NCI-H226 (cell line): ENCODE measurements around the gene EGFLAM.

Experiments used
- DNase-seq: peaks from one replicate; pipeline ENCODE4 v3.0.0-alpha.2; 2015

Gene EGFLAM

DNA sequence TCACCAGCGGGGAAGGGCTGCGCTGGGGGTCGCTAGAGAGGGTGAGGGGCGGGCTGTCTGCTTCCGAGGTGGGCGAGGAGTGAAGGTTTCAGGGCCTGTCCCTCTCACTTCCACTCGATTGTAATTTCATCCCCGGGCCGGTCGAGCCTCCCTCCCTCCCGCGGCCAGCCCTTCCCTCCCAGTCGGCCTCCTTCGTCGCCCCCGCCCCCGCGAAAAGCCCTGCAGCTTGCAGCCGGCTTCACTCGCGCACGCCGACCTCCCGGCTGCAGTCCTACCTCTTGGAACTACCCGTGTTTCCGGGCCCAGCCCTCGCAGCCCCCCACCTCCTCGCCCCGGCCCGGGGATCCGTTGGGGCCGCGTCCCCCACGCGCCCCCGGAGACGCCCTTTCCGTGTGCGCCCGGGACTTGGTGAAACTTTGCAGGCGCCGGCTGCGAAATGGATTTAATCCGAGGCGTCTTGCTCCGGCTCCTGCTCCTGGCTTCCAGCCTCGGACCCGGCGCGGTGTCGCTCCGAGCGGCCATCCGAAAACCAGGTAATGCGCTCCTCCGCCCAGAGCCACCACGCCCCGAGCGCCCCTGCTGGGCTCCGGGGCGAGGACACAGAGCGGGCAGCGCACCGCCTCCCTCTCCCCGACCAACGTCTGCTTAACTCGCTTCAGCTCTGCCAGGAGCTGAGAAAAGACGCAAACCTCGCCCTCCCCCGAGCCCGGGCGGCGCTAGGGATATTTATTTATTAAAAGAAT, at the start of gene EGFLAM:
EGFLAM (plus strand) TSS at position 241 of the 743 bp plus-strand sequence; CDS start at position 437, 196 bp downstream.
- no peak for DNase-seq

DNA sequence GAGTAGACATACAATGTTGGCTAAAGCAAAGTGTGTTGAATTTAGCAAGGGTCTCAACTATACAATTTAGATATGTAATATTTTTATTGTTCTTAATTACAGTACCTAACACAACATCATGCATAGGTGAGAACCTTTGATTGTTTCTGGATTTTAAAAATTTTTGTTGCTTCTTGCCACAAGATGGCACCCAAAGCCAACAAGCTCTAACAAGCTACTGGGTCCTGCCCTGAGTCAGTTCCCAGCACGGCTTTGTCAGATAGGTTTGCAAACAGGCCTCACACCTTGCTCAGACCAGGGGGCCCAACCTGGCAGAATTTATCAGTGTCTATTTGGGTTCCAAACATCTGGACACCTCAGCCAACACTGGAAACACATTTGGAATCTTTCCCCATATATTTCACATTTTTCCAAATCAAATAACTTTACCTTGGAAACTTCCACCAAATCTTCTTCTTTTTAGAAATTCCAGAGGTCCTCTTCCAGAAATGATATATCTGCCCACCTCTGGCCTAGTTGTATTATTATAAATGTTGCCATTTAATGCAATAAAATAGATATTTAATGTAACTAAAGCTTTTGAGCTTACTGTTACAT, 49.5 kb upstream of the EGFLAM start:
- DNase-seq = peak; percentile 41

DNA sequence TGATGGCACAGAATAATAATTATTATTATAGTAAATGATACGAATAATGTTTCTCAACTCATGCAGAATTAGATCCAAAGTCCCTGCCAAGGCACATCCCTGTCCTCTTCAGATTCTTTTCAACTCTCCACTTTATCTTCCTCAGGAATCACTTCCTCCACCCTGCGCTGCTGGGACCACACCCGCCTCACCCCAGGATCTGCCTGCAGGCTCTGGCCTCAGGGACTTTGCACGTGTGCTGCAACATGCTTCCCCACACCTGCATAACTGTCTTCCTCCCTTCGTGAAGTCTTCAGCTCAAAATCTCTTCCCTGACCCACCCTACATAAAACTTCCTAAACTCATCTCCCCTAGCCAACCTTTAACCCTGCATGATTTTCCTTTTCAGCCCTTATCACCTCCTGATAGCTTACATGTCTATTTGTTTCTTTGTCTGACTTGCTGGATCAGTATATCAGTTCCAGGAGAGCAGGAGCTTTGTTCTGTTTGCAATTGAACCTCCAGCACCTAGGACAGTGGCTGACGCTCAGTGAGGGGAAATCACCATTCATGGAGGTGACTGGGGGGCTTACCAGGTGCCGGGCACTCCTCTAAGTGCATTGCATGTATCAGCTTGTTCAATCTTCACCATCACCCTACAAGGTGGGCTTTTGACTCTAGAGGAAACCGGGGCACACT, 47.5 kb upstream of the EGFLAM start:
- no peak for DNase-seq

DNA sequence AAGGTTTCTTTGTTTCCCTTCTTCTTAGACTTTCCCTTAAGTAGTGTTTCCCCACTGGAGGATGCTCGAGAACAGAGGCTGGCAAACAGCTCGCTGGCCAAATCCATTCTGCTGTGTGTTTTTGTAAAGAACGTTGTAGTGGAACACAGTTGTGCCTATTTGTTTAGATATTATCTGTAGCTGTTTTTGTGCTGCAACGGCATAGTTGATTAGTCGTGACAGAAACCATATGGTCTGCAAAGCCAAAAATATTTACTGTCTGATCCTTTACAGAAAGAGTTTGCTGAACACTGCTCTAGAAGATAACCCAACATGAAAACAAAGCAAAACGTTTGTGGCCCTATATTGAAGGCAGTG, 47.0 kb upstream of the EGFLAM start:
- DNase-seq = no peak

DNA sequence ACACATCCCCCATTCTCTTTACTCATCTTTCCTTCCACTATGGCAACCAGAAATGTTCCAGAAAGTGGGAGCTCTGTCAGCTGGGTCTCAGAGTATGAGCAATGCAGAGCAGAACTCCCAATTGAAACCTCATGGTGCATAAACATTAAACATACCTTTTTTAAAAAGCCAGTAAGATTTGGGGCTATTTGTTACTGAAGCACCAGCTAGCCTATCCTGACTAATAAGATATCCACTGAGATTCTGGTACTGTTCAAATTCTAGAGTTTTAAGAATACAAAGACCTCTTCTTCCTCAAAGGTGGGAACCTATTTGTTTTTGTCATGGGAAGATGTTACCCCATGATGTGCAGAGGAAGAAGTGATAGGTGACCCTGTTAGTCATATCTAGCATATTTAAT, 46.1 kb upstream of the EGFLAM start:
- no peak for DNase-seq

DNA sequence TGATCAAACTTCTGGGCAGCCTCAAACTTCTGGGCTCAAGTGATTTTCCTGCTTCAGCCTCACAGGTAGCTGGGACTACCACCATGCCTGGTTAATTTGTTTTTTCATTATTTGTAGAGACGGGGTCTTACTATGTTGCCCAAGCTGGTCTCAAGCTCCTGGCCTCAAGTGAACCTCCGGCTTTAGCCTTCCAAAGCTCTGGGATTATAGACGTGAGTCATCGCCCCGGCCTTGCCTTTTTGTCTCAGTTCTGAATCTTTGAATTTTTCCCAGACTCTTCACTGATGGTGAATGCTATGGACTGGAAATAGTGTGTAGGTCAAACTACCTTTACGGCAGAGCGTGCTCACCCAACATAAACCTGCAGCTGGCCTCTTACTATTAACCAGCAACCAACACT, 32.3 kb upstream of the EGFLAM start:
- no peak for DNase-seq

DNA sequence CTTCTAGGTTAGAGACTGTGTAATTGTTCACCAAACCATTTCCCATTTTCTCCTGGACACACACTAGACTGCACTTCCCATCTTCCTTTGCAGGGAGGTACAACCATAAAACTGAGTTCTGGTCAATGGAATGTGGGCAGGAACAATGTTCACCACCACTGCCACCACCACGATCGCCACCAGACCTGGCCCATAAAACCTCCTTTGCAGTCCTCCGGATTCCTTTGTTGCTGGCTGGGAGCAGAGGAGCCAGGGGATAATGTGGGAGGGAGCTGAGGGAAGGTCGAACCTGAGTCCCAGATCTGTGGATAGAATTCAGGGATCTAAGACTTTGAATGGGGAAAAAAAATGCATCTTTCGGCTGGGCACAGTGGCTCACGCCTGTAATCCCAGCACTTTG, 29.4 kb upstream of the EGFLAM start:
- no peak for DNase-seq

DNA sequence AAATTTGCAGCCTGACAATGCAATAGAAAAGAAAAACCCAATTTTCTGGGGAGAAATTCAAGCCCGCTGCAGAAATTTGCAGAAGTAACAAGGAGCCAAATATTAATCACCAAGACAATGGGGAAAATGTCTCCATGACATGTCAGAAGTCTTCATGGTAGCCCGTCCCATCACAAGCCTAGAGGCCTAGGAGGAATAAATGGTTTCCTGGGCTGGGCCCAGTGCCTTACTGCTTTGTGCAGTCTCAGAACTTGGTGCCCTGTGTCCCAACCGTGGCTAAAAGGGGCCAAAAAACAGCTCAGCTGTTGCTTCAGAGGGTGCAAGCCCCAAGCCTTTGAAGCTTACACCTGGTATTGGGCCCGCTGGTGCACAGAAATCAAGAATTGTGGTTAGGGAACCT, 23.6 kb upstream of the EGFLAM start:
- DNase-seq = no peak

DNA sequence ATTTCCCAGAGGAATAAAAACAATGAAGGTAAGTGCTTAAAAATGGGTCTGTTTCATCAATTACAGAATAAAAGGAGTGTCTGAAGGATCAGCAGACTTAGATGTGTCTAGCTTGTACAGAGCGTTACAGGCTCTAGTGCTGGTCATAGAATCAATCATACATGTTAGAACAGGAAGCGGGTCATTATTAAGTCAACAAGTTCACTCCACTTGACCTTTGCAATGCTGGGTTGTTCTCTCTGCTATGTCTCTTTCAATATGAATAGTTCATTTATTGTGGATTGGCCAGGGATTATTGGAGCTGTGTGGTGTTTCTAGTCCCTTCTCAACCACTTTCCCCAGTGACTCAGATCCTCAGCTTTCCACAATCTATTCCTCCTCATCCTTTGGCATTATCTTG, 20.7 kb upstream of the EGFLAM start:
- no peak for DNase-seq

DNA sequence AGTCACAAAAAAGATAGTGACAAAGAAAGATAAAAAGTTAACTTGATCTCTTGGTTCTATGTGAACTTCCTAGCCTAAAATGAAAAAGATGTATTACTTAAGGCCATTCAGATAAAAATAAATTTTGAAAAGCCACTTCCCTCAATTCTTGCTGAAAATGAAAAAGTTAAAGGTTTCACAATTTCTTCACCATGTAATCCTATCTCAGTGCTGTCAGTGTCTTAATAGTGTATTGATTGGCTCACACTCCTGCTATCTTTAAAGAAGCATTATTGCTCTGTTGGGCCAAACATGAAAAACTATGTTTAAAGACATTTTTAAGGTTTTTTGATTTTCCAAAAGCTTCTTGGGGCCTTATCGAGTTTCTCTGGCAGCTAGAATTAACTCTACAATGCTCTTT, 18.1 kb upstream of the EGFLAM start:
- no peak for DNase-seq

DNA sequence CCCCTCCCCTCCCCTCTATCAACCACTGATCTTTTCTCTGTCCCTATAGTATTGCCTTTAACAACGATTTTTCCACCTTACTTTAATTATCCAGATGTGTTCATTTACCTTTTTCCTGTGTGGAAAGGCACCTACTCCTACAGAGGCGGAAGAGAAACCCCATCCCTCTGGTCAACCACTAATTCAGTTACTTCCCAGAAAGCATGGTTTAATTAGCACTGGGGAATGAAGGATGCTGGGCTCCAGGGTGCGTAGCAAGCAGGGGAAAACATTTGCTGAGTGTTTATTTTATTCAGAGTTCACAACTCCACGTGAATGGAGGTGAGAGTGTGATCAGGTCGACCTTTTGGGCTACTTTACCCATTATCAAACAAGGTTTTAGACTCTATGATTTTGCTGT, 16.7 kb upstream of the EGFLAM start:
- DNase-seq = no peak

DNA sequence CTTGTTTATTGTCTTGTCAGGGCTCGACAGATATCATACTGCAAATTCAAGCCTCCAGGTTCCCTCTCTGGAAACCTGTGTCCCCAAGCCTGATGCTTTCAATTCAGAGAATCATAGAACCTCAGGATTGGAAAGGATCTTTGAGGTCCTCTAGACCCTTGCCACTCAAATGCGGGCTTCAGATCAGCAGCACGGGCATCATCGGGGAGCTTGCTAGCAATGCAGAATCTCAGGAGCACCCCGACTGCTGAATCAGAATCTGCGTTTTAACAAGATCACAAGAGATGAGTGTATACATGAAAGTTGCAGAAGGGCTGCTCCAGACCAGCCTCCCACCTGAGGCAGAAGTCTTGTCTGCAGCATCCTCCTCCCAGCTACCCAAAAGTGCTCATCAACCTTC, 13.1 kb upstream of the EGFLAM start:
- DNase-seq = no peak

DNA sequence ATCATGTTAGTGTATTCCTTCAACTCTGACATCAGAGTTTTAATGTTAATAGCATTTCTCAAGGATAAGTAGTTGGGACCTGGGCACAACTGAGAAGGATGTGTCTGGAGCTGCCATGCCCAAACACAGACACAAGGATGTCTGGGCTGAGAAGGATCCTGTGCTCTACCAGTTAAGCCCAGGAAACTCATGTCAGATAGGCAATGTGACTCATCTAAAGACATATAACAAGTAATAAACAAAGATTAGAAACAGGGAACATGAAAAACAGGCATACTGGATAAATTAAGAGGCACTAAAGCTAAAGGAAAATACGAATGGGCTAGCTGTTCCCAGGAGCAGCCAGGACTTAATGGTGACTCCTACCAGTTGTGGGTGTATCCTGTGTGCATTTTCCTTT, 9.1 kb upstream of the EGFLAM start:
- no peak for DNase-seq

DNA sequence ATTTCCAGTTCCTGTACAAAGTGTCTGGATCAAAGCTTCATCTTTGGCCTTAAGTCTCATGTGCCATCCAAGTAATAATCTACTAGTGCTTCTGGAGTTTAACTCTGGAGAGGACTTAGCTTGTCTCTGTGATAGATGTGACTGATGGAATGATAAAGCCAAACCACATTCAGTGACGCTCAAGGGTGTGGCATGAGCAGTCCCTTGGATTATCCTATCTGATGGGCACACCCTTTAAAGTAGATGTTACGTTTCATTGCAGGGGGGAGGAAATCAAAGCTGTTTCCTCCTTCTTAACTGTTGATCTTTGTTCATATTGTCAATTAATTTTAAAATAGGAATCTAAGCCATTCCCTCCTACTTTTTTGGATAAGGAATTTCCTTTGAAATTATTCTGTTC, 8.5 kb upstream of the EGFLAM start:
- DNase-seq = no peak

DNA sequence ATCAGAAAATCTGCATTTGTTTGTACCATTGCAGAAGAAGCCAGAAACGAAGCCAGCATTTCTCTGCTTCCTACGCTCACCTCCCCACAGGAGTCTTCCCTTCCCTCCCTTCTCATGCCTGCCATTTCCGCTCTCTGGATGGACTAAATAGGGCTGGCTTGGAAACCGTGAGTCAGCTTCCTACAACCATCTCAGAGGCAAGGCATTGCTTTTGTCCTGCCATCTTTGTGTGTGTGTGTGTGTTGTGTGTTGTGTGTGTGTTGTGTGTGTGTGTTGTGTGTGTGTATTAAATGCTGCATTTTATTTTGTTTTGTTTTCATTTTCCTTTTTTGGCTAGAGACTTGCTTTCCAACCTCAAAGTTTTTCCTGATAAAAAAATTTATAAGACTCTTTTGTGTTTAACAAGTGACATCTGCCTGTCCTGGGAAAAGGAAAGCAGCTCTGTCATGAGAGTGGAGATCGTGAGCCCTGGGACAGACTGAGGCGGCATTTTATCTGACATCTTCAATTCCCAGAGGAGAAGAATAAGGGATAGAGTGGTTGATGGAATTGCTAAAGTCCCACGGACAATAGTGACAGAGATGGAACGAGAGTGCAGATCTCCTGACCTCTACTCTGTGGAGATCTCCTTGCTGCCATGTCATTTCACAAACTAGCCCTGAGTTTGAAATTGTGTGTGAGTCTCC, 7.5 kb upstream of the EGFLAM start:
- no peak for DNase-seq

DNA sequence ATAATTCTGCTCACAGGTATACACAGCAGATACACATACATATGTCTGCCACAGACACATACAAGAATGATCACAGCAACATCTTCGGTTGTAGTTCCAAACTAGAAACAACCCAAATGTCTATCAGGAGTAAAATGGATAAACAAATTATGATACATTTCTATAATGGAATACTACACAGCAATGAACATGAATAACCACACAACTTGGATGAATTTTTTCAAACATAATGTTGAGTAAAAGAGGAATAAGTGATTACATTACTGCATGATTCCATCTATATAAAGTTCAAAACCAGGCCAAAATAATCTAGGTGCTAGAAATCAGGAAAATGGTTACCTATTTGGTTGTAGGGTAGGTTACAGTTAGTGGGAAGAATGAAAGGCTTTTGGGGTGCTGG, 4.6 kb upstream of the EGFLAM start:
- no peak for DNase-seq

DNA sequence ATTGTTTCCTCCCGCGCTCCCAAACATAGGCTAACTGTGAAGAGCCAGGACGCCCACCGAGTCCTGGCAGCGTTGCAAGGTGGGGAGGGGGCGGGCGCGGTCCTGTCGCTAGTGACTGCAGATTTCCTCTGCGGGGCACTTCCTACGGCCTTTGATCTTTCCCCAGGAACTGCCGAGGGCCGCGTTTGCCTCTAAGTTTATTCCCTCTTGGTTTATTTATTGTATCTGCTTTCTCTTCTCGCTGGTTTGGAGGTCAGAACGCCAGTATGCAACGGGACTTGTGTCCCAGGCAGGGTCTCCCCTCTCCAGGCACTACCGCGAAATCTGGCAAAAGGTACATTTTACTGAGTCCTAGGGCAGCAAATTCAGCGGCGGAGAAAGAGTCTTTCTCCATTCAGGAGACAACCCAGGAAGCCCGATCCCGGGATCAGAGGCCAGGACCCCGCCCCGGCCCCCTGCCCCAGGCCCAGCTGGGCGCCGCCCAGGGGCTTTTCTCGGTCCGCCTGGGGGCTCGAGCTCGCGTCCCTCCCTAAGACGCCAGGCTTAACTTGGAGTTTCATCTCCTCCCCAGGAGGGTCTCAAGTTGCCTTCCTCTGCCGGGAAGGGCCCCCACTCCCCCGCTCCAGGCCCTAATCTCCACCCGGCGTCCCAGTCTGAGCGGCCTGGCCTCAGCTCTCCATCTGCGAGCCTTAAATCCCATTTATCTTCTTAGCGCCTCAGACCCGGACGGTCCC, 884 bp upstream of the EGFLAM start:
- DNase-seq = no peak

DNA sequence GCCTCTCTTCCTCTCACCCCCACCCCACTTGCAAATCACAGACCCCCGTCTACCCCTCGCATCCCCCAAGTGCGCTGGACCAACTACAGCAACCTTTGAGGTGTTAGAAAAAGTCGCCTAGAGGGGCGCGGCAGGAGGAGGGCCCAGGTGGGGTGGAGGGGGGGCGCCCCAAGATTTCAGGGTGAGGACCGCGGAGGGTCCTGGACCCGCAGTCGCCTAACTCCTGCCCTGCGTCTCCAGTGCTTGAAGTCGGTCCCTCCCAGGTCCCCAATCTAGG, 379 bp upstream of the EGFLAM start:
- DNase-seq = no peak

DNA sequence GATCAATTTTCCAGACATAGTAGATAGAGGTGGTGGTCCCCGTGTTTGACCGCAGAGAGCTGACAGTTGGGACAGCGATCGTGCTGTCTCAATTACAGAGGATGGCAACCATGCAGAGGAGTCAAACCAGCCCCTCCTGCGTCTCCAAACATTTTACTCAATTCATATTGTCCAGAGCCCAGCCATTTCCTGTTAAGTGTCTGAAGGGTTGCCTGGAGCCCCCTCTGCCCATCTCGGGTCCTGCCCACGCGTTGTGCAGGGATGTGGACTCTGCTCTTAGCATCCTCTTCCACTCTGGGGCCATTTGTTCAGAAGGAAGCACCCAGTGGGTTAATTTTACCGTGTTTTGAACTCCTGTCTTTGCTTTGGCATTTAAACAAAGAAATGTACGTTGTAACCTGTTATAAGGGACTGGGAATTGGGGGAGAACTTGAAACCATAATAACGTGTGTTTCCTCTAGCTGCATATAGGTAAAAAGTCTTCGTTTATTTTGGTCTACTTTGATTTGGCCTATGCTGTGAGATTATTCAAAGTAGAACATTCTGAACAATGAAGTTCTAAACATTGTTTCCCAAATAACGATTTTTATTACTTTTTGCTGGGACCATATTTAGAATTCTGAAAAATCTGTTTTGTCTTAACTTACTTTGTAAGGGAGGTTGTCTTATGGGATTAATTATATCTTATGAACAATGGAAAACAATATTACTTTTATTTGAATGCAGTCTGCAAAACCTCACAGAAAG, 876 bp downstream of the EGFLAM start:
- no peak for DNase-seq

DNA sequence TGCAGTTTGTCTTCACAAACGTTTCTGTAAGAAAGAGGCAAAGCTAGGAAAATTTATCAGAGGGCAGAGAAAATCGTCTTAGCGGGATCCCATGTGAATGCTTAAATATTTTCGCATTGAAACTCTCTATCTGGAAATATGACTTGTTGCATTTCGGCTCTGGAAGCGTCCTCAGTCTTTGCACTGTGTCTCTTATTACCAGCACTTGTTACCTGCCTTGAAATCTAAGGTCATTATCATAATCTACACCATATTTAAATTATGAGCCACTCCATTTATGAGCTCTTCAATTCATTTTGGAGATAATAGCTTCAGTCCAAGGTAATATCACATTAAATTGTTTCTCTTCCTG, 1.4 kb downstream of the EGFLAM start:
- DNase-seq = no peak

DNA sequence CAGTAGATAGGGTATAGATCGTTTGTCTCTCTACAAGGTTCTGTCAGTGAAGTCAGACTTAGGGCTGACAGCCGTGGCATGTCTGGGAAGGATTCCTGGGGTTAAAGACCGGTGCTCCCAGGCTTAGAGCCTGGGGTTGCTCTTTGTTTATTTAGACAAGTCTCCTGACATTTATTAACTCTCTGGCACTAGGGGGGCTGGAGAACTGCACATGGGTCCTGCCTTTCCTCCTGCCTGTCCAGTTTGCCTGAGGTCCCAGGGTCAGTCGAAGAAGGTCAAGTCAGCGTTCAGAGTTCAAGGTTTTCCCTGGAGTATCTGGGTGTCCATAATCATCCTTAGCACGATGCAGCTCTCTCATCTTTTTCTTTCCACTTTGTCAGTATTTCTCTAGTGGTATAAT, 5.6 kb downstream of the EGFLAM start:
- DNase-seq = no peak

DNA sequence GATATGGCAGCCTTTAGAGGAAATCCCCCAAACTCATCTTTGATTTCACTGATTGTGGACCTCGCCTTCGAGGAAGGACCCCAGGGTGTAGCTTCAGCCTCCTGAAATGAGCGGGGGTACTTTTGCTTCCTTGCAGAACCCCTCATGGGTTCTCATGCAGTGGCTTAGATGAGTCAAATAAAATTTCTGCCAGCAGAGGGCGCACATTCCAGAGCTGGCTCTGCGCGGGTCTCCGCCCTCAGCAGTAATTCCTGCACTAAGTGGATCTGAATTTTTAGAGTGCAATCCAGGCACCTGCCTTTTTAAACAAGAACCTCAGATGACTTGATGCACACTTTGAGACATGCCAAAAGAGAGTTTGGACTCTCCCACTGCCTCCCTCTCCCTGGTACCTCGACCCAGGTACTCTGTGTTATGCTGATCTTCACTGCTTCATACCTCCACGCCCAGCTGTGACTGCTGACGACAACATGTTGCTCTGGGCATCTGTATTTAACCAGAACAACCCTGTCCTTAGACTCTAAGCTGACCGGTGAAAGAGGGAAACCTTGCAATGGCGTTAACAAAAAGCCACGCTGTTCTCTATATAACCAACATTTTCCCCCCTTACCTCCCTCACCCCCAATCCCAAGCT, 7.3 kb downstream of the EGFLAM start:
- DNase-seq = peak; percentile 20
